ENCODE data around the gene ANKRD16.
"Not testable (repeated sequence)": the region's sequence is repeated elsewhere in the genome, so short reads cannot be mapped to it uniquely, and the experiment has no call there.

ANKRD16 gene
- total RNA-seq, result 1.9 to 8.0 reads per million in 2 donors

DNA sequence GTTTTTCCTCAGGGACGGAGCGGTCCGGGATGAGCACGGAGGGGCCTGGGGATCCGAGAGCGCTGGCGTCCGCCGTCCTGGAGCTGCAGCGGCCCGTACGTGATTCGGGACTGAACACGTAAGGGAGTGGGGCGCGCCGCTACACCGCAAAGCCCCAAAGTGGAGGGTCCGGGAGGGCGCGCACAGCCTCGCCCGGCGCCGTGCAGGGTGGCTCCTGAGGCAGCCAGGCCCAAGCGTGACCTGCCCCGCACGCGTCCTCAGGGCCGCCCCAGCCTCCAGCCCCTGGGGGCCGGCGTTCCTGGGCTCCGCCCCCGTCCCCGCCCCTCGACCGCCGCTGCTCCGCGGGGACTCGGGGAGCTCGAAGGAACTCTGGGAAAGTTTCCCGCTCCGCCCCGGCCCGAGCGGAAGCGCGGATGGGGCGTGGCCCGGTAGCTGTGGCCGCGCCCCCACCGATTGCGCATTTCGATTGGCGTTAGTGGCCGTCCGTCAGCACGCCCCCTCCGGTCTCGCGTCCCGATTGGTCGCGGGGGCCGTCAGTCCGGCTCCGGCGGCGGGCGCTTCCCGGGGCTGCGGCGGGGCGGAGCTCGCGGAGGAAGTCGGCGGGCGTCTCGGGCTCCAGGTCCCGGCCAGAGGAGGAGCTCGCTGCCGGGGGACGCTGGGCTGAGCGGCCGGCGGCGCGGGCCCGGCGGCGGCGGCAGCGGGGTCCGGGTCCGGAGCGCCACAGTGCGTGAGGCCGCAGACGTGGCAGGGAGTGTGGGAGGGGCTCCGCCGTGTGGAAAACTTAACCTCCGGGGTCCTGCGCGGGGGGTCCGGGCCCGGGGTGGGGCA is at the start of gene ANKRD16, which contains the start of gene FBH1:
TSS of gene ANKRD16 (minus strand) at position 270 of the 828 bp plus-strand sequence. CDS start 539 bp downstream, outside the sequence.
TSS of gene FBH1 (plus strand) at position 620 of the 828 bp plus-strand sequence. CDS start at position 723, 103 bp downstream.
- DNase-seq, result peak; percentile 97

DNA sequence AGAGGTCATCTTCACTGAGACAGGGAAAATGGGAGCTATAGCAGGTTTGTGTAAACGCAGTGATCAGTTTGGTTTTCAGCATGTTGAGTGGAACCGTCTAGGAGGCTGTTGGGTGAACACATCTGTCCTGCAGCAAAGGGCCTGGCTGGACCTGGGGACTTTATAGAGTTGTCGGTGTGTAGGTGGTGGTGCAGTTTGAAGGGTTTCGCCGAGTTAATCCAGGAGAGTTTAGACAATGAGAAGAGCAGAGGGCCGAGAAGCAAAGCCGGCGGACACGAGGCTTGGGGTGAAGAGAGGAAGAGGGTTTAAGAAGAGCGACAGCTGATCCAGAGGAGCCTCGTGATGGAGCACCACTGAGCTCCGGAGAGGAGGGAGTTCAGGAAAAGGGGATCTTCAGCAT is 48.6 kb upstream of the ANKRD16 start:
- no peak for DNase-seq

DNA sequence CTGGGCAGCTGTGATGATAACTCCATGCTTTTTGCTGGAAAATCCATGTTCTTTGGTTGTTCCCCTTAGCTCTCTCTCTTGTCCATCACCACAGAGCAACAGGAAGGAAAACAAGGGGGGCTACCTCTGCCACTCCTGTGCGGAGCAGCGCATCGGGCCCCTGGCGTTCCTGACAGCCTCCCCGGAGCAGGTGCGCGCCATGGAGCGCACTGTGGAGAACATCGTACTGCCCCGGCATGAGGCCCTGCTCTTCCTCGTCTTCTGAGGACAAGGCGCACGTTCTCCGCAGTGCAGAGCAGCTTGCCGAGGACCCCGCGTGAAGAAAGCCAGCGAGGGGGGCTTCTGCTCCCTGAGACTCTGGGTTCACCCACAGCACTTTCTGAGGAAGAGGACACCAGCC is 47.3 kb upstream of the ANKRD16 start:
- no peak for DNase-seq

DNA sequence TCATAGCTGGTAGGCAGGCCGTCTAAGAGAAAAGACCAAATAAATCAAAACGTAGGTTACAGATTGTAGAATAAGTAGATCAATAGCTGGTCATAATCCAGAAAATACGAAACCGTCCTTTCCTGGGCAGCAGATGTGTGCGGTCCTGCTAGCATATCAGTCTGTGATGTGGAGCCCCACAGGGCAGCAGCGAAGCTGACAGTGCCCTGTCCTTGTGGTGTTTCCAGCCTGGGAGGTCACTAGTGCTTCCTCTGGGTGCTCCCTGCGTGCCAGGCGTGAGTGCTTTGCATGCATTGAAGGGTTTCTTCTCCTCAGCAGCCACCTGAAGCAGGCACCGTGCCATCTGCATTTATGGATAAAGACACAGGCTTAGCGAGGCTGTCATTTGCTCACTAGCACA is 45.9 kb upstream of the ANKRD16 start:
- DNase-seq, result no peak

DNA sequence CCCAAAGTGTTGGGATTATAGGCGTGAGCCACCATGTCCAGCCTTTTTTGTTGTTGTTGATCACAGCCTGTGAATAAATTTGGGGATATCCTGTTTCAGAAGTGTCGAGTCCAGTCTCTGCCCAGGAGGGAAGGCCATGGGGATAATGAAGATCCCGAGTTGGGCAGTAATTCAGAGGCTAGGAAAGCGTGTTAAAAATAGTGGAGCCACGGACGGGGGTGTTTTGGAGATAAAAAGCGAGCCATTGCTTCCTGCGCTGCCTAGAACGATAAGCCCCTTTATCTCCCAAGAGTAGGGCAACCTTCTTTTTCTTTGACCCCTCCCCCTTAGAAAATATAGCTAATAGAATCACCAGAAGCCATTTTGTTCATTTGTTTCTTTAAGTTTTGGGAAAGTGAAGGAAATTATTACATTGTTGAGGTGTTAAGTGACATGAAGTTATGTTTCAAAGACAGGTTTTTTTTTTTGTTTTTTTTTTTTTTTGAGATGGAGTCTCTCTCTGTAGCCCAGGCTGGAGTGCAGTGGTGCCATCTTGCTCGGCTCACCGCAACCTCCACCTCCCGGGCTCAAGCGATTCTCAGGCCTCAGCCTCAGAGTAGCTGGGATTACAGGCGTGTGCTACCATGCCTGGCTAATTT is 44.3 kb upstream of the ANKRD16 start:
- no peak for DNase-seq

DNA sequence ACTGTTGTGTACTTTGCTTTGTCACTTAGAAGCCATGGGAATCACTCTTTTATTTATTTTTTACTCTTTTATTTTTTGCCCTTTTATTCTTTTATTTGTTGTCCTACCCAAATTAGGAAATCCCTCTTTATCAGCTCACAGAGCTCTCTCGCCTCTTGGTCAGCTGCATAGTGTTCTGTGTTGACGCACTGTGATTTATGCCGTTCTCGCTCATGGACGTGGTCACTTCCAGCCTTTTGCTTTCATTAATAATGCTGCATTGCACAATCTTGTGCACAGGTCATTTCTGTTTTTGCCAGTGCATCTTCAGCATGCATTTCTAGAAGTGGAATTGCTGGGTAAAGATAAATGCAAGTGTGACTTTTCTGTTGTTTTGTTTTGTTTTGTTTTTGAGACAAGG is 42.7 kb upstream of the ANKRD16 start:
- DNase-seq, result no peak

DNA sequence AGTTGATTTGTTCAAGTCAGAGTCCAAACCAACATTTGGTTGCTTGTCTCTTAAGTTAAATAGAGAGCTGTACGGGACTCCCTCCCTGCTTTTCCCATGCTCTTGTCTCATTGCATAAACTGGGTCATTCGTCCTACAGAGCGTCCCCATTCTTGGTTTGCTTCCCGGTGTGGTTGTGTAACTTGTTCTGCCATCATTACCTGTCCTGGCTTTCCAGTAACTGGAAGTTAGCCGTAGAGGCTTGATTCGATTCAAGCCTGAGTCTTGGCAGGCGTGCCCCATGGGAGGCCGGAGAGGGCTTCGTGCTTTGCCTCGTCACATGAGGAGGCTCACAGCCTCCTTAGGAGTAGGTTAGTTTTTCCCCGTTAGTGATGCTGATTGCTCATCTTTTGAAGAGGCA is 40.6 kb upstream of the ANKRD16 start:
- no peak for DNase-seq

DNA sequence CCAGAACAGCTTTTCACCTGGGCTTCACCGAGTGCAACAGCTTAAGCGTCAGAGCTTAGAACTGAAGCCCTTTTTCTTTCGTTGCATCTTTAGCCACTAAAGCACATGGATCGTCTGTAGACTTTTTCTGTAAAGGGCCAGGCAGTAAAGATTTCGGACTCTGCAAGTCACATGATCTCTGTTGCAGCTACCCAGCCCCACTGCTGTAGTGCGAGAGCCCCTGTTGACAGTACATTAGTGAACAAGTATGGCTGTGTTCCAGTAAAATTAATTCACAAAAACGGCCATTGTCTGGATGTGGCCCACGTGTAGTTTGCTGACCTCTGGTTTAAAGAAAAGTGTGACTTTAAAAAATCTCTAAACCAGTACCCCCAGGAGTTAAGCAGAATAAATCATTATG is 39.7 kb upstream of the ANKRD16 start:
- no peak for DNase-seq

DNA sequence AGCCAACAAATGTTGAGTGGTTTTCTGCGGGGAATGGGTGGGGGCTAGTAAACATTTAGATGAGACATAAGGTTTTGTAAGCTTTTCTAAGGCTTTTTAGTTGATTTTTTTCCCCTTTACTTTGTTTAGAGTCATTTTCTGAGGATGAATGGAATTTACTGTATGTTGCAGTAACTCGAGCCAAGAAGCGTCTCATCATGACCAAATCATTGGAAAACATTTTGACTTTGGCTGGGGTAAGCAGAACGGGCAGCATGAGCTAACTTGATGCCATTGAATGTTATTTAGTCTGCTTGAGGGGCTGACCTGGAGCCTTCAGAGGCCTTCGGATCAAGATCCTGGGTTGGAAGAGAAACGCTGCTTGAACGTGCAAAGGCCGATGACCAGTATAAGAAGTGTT is 37.6 kb upstream of the ANKRD16 start:
- DNase-seq, result no peak

DNA sequence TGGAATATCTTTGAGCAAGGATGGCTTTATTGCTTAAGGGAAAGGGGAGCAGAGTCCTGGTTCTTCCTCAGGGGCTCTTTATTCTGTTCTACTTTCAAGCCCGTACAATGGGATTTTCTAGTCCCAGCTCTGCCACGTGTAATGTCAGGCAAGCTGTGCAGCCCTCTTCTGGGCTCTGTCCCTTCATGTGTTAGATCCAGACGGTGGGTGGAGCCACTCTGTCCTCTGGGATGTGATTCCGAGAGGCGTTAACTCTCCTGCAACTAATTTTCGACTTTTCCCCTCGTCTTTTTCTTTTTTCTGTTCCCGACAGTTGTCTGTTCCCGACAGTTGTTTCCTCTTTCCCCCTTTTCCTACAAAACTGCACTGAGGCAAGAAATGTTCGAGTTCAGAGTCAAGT is 35.2 kb upstream of the ANKRD16 start:
- DNase-seq, result no peak

DNA sequence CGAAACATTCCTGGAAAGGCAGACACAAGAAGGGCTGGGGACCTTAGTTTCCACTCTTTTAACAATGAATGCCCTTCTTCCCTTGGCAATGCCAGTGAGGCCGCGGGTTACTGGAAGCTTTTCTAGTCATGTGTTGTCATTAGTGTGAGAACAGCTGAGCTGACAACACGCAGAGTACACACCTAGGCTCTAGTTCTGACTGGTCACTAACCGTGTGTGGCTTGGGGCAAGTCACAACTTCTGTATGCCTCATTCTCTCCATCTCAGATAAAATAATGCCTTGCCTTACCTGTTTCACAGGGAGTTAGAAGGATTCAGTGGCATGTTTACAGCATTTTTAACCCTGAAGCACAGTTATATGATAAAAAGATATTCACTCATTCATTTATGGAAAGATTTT is 32.1 kb upstream of the ANKRD16 start:
- DNase-seq, result no peak

DNA sequence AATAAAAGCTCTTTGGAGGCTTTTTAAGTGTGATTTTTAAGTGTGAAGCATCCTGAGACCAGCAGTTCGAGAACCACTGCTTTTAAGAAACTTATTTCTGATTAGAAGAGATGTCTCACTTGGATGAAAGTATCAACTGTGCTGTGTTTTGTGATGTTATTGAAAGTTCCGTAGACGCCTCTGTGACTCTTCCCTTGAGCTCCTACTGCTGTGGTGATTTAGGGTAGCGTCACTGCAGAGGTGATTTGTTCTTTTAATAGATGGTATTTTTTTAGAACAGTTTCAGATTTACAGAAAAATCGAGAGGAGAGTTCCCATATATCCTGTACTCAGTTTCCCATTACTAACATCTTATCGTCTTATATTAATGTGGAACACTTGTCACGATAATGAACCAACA is 29.9 kb upstream of the ANKRD16 start:
- no peak for DNase-seq

DNA sequence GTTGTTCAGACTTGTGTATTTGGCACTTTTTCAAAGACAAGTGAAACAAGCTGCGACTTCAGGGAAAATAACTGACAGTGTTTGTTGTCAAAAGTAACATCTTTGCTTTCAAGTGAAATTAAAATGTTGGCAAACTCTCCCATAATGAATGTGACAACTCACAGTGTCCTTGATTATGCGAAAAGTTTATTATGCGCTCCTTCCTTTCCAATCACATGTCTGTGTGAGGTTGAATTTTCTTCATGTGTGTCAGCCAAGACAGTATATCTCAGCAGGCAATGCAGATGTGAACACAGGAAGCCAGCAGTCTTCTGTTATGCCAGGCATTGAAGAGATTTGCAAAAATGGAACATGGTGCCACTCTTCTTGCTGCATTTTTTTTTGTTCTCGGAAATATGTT is 29.1 kb upstream of the ANKRD16 start:
- no peak for DNase-seq

DNA sequence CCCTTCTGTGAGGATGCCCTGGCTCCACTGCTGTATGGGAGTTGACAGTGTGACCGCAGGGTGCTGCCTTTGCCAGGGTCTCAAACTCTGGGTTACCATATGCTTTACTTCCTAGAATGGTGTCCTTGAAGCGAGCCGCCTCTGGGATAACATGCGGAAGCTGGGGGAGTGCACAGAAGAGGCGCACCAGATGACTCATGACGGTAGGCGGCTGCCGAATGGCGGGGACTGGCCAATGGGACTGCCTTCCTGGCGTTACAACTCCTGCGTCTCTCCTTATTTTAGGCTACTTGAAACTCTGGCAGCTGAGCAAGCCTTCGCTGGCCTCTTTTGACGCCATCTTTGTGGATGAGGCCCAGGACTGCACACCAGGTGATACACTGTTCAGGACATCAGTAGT is 27.6 kb upstream of the ANKRD16 start:
- DNase-seq, result no peak

DNA sequence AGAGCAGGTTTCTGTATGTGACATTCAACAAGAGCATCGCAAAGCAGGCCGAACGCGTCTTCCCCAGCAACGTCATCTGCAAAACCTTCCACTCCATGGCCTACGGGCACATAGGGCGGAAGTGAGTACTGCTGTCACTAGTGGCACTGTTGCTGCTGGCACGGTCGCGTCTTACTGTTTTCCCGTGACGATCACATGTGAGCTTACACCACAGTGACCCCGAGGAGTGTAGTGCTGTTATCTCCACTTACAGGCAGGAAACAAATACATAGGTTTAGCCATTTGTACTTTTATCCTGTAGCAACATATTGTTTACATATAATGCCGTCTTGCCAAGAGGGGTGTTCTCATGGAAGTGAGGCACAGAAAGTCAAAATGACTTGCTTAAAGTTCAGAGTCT is 25.8 kb upstream of the ANKRD16 start:
- DNase-seq, result no peak

DNA sequence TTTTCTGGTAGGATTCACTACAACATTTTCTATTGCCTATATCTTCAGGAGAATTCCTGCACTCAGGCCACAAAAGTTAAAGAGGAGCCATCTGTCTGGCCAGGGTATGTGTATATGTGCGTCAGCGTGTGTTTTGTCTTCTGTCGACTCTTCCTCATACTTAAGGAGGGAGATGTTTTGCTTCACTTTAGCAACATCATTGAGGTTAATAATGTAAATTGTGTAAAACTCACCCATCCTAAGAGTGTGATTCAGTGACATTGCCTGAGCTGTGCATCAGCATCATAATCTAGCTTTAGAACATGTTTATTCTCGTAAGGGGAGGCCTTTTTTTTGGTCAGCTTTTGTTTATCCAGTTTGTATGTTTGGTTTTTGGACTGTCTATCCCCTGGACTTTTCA is 24.0 kb upstream of the ANKRD16 start:
- no peak for DNase-seq

DNA sequence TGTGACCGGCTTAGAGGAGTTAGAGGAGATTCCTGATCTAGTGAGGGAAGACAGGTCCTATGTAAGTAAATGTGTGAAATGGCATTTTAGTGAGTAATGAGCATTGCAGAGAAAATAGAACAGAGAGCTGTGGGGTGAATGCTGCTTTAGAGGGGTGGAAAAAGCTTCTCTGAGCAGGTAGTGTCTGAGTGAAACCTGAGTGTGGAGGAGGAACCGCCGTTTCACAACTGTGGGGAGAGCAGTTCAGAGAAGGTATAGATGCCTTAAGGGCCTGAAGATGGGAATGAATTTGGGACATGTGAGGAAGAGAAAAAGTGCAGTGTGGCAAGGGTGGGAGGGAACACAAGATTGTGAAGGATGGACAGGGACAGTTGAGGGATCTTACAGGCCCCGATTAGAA is 22.0 kb upstream of the ANKRD16 start:
- DNase-seq, result no peak

DNA sequence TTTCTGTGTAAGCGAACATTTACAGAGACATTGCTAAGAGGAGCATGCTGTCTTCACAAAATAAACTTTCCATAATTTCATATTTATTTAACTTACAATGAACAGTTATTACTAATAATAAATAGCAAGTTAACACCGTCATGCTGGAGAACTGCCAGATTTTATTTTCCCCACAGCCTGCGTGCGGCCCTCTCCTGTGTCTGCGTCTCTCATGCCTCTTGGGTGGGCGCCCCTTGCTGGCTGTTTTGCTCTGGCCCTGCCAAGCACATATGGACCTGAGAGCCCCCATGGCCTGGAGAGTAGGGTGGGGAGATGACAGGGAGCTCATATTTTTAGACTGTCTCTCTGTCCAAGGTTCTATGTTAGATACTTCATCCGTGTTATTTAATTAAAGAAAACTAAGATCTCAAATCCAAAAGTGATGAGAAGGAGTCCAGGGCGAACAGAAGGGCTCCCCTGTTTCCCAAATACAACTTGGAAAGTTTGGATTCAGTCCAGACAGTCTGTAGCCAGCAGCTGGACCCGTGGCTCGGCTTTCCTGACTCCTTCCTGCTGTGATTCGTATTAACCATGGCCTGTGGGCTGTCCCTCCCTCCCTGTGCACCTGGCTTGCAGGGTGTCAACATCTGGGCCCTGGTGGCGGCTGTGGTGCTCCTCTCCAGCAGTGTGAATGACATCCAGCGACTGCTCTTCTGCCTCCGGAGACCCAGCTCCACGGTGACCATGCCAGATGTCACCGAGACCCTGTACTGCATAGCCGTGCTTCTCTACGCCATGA is 20.8 kb upstream of the ANKRD16 start:
- no peak for DNase-seq

DNA sequence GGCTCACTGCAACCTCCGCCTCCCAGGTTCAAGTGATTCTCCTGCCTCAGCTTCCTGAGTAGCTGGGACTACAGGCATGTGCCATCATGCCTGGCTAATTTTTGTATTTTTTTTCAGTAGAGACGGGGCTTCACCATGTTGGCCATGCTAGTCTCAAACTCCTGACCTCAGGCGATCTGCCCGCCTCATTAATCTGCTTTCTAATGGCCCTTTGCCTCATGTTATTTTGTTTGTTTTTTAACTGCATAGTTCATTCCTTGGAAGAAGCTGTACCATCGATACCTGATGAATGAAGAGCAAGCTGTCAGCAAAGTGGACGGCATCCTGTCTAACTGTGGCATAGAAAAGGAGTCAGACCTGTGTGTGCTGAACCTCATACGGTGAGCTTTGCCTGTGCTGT is 19.0 kb upstream of the ANKRD16 start:
- not testable (repeated sequence) for DNase-seq

DNA sequence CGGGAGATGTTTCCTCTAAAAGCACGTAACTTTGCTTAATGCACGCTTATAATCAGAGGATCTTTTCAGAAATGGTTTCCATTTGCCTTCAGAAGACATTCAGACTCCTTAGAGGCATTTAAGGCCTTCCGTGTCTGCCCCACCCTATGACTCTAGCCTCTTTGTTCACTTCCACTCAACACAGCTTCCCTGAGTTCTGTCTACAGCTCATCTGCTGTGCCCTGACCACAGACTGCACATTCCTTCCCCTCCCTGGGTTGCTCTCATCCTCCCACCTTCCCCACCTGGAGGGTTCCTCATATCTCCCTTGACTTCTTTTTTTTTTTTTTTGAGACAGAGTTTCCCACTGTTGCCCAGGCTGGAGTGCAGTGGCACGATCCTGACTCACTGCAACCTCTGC is 17.0 kb upstream of the ANKRD16 start:
- no peak for DNase-seq

DNA sequence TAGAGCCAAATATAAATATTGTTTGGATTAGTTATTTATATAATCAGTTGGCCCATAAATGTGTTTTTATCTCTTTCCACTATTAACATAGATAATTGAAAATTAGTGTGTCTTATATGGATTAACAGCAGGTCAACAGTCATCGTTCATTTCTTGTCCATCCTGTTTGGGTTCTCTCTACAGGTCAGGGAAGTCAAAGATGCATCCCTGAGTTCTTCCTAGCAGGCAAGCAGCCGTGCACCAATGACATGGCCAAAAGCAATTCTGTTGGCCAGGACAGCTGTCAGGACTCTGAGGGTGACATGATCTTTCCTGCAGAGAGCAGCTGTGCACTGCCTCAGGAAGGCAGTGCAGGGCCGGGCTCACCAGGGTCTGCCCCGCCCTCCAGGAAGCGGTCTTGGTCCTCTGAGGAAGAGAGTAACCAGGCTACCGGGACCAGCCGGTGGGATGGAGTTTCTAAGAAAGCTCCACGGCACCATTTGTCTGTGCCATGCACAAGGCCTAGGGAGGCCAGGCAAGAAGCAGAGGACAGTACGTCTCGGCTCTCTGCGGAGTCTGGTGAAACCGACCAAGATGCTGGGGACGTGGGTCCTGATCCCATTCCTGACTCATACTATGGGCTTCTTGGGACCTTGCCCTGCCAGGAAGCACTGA is 16.3 kb upstream of the ANKRD16 start:
- DNase-seq, result no peak

DNA sequence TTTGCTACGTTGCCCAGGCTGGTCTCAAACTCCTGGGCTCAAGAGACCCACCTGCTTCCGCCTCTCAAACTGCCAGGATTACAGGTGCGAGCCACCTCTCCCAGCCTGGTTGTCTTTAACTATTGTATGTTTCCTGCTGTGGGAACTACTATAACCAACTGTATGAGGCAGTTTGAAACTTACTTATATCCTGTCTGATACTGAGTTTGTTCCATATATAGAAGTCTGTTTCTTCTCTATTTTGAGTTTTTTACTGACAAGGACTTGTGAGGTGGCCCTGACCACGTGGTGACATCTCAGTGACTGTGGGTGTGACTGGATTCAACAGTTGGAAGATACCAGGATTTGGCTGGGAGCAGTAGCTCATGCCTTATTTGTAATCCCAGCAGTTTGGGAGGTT is 14.5 kb upstream of the ANKRD16 start:
- DNase-seq, result no peak

DNA sequence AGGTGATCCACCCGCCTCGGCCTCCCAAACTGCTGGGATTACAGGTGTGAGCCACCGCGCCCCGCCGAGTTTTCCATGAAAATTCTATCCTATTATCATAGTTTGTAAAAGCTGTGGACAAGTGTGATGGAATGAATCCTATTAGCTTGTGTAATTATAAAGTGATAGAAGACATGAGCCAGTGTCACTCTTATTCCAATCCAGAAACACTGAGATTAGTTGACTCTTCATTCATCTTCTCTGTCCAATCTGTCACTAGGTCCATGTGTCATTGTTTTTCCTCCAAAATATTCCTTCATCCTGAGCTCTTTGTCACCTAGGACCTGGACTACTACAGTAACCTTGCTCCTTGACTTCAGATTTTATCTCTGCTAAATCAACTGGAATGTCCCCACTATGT is 13.9 kb upstream of the ANKRD16 start:
- no peak for DNase-seq
